KMS-11 (cell line): ENCODE data around the gene CCR6.

ENCODE experiments used
- H2AFZ ChIP-seq: fragments of 200-600 bp; sonication (generic); 2 replicates; pipeline ENCODE4 v1.6.1; 2016; ENCODE audit warnings: antibody characterized with exemption, mixed run types, low read depth
- H3K27ac ChIP-seq: fragments of 200-600 bp; sonication (generic); 2 replicates; pipeline ENCODE4 v1.6.1; 2016; ENCODE audit warnings: mild to moderate bottlenecking, mixed run types
- H3K27me3 ChIP-seq: fragments of 200-600 bp; sonication (generic); 2 replicates; pipeline ENCODE4 v1.6.1; 2017; ENCODE audit warnings: mild to moderate bottlenecking, low read depth, mixed run types, moderate library complexity; ENCODE audit not compliant: insufficient read depth
- H3K36me3 ChIP-seq: fragments of 200-600 bp; sonication (generic); 2 replicates; pipeline ENCODE4 v1.6.1; 2017; ENCODE audit warnings: mild to moderate bottlenecking, mixed run types; ENCODE audit not compliant: insufficient read depth
- H3K4me1 ChIP-seq: fragments of 200-600 bp; sonication (generic); 2 replicates; pipeline ENCODE4 v1.6.1; 2016; ENCODE audit warnings: mild to moderate bottlenecking, low read depth, mixed run types; ENCODE audit not compliant: poor library complexity, severe bottlenecking
- H3K4me2 ChIP-seq: fragments of 200-600 bp; sonication (generic); 2 replicates; pipeline ENCODE4 v1.7.0; 2016; ENCODE audit warnings: mild to moderate bottlenecking, mixed run types
- H3K4me3 ChIP-seq: fragments of 200-600 bp; sonication (generic); IDR thresholded peaks from 2 replicates; pipeline ENCODE4 v1.6.1; 2017; ENCODE audit warnings: low read depth, low read length, mixed read lengths; ENCODE audit not compliant: insufficient read depth
- H3K79me2 ChIP-seq: fragments of 200-600 bp; sonication (generic); 2 replicates; pipeline ENCODE4 v1.6.1; 2016; ENCODE audit warnings: low read depth, mixed run types; ENCODE audit not compliant: insufficient read depth
- H3K9ac ChIP-seq: fragments of 200-600 bp; sonication (generic); 2 replicates; pipeline ENCODE4 v1.6.1; 2016; ENCODE audit warnings: mild to moderate bottlenecking, mixed run types
- H4K20me1 ChIP-seq: fragments of 200-600 bp; sonication (generic); 2 replicates; pipeline ENCODE4 v1.6.1; 2016; ENCODE audit warnings: mild to moderate bottlenecking, mixed run types; ENCODE audit not compliant: insufficient read depth
- TF ChIP-seq, protein P1 (sequence below): fragments of 200-600 bp; sonication (generic); conservative IDR thresholded peaks from 2 replicates; pipeline ENCODE4 v1.6.1; 2017; ENCODE audit warnings: low read depth, mild to moderate bottlenecking, antibody characterized with exemption, low read length, moderate library complexity, mixed read lengths

CCR6 gene

DNA sequence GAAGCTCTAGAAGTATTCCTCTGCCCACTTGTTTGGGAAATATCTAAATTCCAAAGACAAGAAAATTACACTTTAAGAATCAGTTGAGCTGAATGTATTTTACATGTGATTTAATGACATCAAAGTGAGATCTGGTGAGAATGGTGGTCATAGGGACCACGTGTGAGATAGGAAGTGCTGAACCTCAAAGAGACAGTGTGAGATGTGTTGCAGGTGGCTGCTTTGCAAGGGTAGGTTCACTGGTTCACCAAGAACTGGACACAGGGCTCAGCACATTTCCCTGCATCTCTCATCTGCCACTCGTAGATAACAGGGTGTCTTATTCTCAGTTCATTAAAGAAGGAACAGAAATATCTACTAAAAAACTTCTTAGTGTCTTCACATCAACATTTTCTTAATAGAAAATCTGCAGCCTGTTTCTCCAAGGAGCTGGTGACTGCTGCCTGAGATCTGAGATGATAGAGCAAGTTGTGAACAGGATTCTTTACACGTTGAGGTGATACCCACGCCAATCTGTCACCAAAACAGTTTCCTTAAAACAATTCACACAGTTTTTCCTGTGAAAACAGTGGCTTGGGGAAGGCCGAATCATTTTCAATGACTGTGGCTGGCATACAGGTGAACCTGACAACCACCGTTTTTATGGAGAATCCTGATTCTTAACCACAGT, 7.2 kb downstream of the CCR6 start:
- no peaks in the 10 kb centered on the region for H3K4me1 ChIP-seq
- H3K4me3 ChIP-seq, result no peak overlapping the region
- no peaks in the 10 kb centered on the region for H3K27me3 ChIP-seq
- H3K4me2 ChIP-seq, result no peak overlapping the region
- no peak overlapping the region for H3K9ac ChIP-seq
- H3K36me3 ChIP-seq, result no peaks in the 10 kb centered on the region
- no peaks in the 10 kb centered on the region for H4K20me1 ChIP-seq
- H3K79me2 ChIP-seq, result no peaks in the 10 kb centered on the region
- H2AFZ ChIP-seq, result no peak overlapping the region
- TF ChIP-seq, protein P1, sequence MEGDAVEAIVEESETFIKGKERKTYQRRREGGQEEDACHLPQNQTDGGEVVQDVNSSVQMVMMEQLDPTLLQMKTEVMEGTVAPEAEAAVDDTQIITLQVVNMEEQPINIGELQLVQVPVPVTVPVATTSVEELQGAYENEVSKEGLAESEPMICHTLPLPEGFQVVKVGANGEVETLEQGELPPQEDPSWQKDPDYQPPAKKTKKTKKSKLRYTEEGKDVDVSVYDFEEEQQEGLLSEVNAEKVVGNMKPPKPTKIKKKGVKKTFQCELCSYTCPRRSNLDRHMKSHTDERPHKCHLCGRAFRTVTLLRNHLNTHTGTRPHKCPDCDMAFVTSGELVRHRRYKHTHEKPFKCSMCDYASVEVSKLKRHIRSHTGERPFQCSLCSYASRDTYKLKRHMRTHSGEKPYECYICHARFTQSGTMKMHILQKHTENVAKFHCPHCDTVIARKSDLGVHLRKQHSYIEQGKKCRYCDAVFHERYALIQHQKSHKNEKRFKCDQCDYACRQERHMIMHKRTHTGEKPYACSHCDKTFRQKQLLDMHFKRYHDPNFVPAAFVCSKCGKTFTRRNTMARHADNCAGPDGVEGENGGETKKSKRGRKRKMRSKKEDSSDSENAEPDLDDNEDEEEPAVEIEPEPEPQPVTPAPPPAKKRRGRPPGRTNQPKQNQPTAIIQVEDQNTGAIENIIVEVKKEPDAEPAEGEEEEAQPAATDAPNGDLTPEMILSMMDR, result no peak
- H3K27ac ChIP-seq, result no peak overlapping the region

DNA sequence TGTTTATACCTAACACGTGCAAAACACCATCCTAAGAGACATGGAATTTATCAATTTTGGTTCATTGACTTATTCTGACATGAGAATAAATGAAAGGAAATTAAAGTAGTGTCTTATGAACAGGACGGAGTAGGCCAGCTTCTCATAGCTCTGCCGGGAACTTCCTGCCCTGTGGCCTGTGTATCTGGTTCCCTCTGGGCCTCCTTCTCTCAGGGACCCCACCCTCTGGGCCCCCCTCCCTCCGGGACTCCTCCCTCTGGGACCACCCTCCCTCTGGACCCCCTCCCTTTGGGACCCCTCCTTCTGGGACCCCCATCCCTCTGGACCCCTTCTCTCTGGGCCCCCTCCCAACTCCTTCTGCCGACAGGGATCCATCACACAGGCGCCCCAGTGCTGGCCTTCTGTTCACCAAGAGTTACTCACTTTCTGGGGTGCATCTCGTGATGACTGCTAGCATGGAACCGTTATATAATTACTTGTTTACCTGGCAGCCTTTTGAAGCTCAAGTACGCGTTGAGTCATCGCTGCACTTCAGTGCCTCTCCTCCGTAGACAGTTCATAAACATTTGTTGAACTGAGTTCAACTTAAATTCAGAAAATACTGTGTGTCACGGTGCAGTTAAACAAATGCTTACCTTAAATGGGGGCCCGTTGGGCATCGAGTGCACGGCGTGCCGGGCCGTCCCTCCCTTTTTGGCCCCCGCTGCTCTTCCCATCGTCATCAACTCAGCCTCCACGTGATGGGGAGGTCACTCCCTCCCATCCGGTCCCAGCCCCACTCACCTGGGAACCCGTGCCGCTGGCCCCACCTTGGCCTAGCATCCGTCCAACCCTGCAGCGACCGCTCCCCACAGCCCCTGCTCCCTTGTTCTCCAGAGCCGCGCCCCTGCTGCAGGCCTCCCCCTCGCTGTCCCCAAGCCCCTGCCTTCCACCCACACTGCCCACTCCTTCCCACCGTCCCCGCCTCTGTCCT, 8.1 kb downstream of the CCR6 start:
- Histone ChIP-seq H3K4me1 (no peaks in the 10 kb centered on the region), H3K27ac (no peak overlapping the region), H3K9ac (no peak overlapping the region), H3K79me2 (no peaks in the 10 kb centered on the region), H3K27me3 (no peaks in the 10 kb centered on the region), H3K36me3 (no peaks in the 10 kb centered on the region), H2AFZ (no peak overlapping the region), H4K20me1 (no peaks in the 10 kb centered on the region), H3K4me3 (no peak overlapping the region), H3K4me2 (no peak overlapping the region)
- TF ChIP-seq, protein P1, result no peak

DNA sequence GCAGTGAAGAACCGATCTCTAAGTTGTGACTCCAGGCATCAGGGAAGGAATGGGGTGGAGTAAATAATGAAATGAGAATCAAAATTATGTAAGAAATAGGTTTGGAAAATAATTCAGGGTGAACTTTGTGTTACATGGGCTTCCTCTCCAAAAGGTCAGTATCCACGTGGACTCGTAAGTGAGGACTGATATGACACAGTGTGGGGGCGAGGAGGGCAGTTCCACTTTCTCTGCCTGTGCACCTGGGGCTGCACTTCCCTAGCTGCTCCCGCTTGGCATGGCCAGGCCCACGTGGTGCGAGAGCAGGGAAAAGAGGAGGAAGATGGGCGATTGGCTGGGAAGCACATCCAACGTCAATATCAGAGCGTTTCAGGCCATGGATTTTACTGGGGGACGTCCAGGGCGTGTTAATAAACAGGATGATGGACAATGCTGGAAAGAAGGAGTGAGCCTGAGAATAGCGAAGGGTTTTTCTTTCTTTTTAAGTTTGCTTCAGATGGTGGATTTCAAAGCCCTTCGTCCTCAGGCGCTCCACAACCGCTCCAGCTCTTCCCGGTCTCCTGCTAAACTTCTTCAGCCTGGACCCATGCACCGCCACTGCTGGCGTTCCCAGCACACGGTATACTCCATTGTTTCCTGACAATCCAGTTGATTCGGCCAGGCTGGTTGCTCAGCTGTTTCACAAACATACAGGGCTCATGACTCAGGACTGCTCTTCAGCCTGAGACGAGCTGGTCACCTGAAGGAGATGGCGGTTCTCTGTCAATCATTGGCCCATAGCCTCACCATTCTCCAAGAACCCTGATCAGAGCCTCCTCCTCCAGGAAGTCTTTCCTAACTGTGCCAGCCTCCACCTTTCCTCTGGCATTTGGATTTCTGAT, 11.8 kb downstream of the CCR6 start:
- H4K20me1 ChIP-seq, result no peaks in the 10 kb centered on the region
- H2AFZ ChIP-seq, result no peak overlapping the region
- H3K27me3 ChIP-seq, result no peaks in the 10 kb centered on the region
- H3K4me3 ChIP-seq, result no peak overlapping the region
- TF ChIP-seq, protein P1, result no peak
- H3K4me1 ChIP-seq, result no peaks in the 10 kb centered on the region
- H3K27ac ChIP-seq, result no peak overlapping the region
- no peaks in the 10 kb centered on the region for H3K79me2 ChIP-seq
- H3K4me2 ChIP-seq, result no peak overlapping the region
- no peak overlapping the region for H3K9ac ChIP-seq
- H3K36me3 ChIP-seq, result no peaks in the 10 kb centered on the region

DNA sequence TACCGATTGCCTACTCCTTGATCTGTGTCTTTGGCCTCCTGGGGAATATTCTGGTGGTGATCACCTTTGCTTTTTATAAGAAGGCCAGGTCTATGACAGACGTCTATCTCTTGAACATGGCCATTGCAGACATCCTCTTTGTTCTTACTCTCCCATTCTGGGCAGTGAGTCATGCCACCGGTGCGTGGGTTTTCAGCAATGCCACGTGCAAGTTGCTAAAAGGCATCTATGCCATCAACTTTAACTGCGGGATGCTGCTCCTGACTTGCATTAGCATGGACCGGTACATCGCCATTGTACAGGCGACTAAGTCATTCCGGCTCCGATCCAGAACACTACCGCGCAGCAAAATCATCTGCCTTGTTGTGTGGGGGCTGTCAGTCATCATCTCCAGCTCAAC, 13.5 kb downstream of the CCR6 start:
- Histone ChIP-seq H3K27me3 (no peaks in the 10 kb centered on the region), H3K79me2 (no peaks in the 10 kb centered on the region), H4K20me1 (no peaks in the 10 kb centered on the region), H3K4me1 (no peaks in the 10 kb centered on the region), H3K27ac (no peak overlapping the region), H3K36me3 (no peaks in the 10 kb centered on the region), H3K4me3 (no peak overlapping the region), H3K9ac (no peak overlapping the region), H3K4me2 (no peak overlapping the region), H2AFZ (no peak overlapping the region)
- TF ChIP-seq, protein P1, result no peak
